Osteoblast (primary cell): ENCODE measurements around the gene GLIPR1L1. TPM values are rescaled to one million over a fixed set of nuclear protein-coding genes. Genes with fewer than 3 reads are reported as not detected.

ENCODE experiments used
- DNase-seq: peaks from one replicate; pipeline ENCODE4 v3.0.0; 2011; ENCODE audit warnings: low spot score, mixed read lengths; ENCODE audit not compliant: insufficient read length; ENCODE audit errors: missing footprints
- H2AFZ ChIP-seq: 2 replicates; pipeline ENCODE4 v1.6.0; 2011; ENCODE audit warnings: mild to moderate bottlenecking, low read length
- H3K27ac ChIP-seq: 2 replicates; pipeline ENCODE4 v1.5.1; 2011; ENCODE audit warnings: mild to moderate bottlenecking, low read depth, low read length, moderate library complexity
- H3K27me3 ChIP-seq: 2 replicates; pipeline ENCODE4 v1.6.0; 2012; ENCODE audit warnings: mild to moderate bottlenecking, control low read depth, inconsistent platforms, low read length, moderate library complexity; ENCODE audit not compliant: insufficient read depth
- H3K36me3 ChIP-seq: 2 replicates; pipeline ENCODE4 v1.5.1; 2011; ENCODE audit warnings: mild to moderate bottlenecking, low read length, control low read depth, moderate library complexity; ENCODE audit not compliant: insufficient read depth
- H3K4me1 ChIP-seq: 2 replicates; pipeline ENCODE4 v1.5.1; 2011; ENCODE audit warnings: mild to moderate bottlenecking, low read length, control low read depth, moderate library complexity; ENCODE audit not compliant: insufficient read depth
- H3K4me2 ChIP-seq: 2 replicates; pipeline ENCODE4 v1.6.0; 2011; ENCODE audit warnings: mild to moderate bottlenecking, low read length; ENCODE audit not compliant: insufficient read depth
- H3K4me3 ChIP-seq: fragments of 200-600 bp; sonication (generic); 3 replicates; pipeline ENCODE4 v1.5.1; 2012; ENCODE audit warnings: mild to moderate bottlenecking, low read length, inconsistent platforms; ENCODE audit not compliant: insufficient read depth
- H3K79me2 ChIP-seq: 2 replicates; pipeline ENCODE4 v1.6.0; 2012; ENCODE audit warnings: mild to moderate bottlenecking, low read length, control low read depth, inconsistent platforms; ENCODE audit not compliant: insufficient read depth
- H3K9me3 ChIP-seq: 2 replicates; pipeline ENCODE4 v1.5.1; 2011; ENCODE audit warnings: low read depth, low read length, control low read depth
- H4K20me1 ChIP-seq: 2 replicates; pipeline ENCODE4 v1.6.0; 2012; ENCODE audit warnings: mild to moderate bottlenecking, low read length, control low read depth; ENCODE audit not compliant: insufficient read depth
- total RNA-seq: library from RNA; depleted of rRNA; stranded (reverse); fragments of >200 nt; gene quantifications from 2 replicates; pipeline ENCODE4 v1.2.3, GENCODE V29; 2012
- TF ChIP-seq, protein P1 (sequence below): IDR thresholded peaks from 2 replicates; pipeline ENCODE4 v1.5.1; 2011; ENCODE audit warnings: mild to moderate bottlenecking, low read depth, low read length, moderate library complexity; ENCODE audit errors: extremely low read depth

The GLIPR1L1 gene
- total RNA-seq, 1 donor: not detected

DNA sequence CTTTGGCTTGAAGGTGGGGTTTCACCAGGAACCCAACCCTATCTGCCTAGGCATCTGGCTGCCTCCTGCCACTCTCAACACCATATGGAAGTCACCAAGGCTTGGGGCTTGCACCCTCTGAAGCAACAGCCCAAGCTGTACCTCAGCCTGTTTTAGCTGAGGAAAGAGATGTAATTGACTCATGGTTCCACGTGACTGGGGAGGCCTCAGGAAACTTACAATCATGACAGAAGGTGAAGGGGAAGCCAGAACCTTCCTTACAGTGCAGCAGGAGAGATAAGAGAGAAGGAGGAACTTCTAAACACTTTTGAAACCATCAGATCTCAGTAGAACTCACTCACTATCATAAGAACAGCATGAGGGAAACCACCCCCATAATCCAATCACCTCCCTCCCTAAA is 26.9 kb downstream of the GLIPR1L1 start:
- H3K4me2 ChIP-seq: no peak overlapping the region
- no peak overlapping the region for H3K27ac ChIP-seq
- no peaks in the 10 kb centered on the region for H3K9me3 ChIP-seq
- TF ChIP-seq, protein P1, sequence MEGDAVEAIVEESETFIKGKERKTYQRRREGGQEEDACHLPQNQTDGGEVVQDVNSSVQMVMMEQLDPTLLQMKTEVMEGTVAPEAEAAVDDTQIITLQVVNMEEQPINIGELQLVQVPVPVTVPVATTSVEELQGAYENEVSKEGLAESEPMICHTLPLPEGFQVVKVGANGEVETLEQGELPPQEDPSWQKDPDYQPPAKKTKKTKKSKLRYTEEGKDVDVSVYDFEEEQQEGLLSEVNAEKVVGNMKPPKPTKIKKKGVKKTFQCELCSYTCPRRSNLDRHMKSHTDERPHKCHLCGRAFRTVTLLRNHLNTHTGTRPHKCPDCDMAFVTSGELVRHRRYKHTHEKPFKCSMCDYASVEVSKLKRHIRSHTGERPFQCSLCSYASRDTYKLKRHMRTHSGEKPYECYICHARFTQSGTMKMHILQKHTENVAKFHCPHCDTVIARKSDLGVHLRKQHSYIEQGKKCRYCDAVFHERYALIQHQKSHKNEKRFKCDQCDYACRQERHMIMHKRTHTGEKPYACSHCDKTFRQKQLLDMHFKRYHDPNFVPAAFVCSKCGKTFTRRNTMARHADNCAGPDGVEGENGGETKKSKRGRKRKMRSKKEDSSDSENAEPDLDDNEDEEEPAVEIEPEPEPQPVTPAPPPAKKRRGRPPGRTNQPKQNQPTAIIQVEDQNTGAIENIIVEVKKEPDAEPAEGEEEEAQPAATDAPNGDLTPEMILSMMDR: no peak
- H3K4me3 ChIP-seq: no peak overlapping the region
- no peaks in the 10 kb centered on the region for H4K20me1 ChIP-seq
- H3K27me3 ChIP-seq: no peaks in the 10 kb centered on the region
- no peaks in the 10 kb centered on the region for H3K36me3 ChIP-seq
- no peak for DNase-seq
- peaks cover 2% of the 10 kb centered on the region for H3K4me1 ChIP-seq
- no peak overlapping the region for H2AFZ ChIP-seq
- H3K79me2 ChIP-seq: no peaks in the 10 kb centered on the region

DNA sequence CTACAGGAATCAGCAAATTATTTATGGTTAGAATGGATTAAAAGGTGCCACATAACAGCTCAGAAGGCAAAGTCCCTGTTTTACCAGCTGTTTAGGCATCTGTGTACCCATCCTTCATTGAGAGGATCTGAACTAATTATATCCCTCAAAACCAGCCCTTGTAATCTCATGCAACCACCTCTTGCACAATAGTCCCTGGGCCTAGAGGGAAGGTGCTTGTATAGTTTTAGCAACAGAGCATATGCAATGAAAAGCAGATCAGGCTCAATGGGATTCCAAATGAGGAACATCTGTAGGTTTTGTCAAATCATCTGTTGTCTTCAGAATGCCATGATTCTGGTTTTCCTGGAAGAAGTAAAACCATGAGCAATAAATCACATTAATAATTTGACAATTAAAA is 30.4 kb downstream of the GLIPR1L1 start:
- no peak overlapping the region for H3K4me3 ChIP-seq
- DNase-seq: no peak
- H3K36me3 ChIP-seq: no peaks in the 10 kb centered on the region
- H3K27ac ChIP-seq: no peak overlapping the region
- H2AFZ ChIP-seq: no peak overlapping the region
- H3K4me1 ChIP-seq: peaks cover 7% of the 10 kb centered on the region
- H3K79me2 ChIP-seq: no peaks in the 10 kb centered on the region
- no peak overlapping the region for H3K4me2 ChIP-seq
- H3K27me3 ChIP-seq: no peaks in the 10 kb centered on the region
- TF ChIP-seq, protein P1: no peak
- no peaks in the 10 kb centered on the region for H3K9me3 ChIP-seq
- H4K20me1 ChIP-seq: no peaks in the 10 kb centered on the region

DNA sequence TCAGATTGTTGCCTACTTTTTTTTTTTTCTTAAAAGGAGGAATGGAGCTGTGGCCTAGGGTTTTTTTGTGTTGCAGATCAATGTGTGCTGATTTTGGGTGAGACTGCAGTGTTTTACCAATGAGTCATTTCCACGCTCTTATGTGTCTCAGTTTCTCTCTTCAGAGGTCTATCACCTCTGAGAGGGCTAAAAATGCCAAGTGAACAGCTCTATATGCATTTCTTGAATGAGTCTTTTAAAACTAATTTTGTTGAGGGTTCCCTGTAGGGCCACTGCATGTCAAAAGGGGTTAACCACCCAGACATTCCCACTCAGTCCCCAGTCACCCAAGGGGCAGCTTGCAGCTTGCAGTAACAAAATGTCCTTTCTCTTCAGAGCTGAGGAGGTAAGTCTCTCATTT is 32.2 kb downstream of the GLIPR1L1 start:
- H3K36me3 ChIP-seq: no peaks in the 10 kb centered on the region
- H3K27ac ChIP-seq: no peak overlapping the region
- H3K27me3 ChIP-seq: no peaks in the 10 kb centered on the region
- peak overlapping the region; percentile 0 for H3K4me2 ChIP-seq
- H3K79me2 ChIP-seq: no peaks in the 10 kb centered on the region
- H3K4me1 ChIP-seq: peaks cover 7% of the 10 kb centered on the region
- DNase-seq: no peak
- no peaks in the 10 kb centered on the region for H4K20me1 ChIP-seq
- H2AFZ ChIP-seq: no peak overlapping the region
- TF ChIP-seq, protein P1: no peak
- no peaks in the 10 kb centered on the region for H3K9me3 ChIP-seq
- H3K4me3 ChIP-seq: no peak overlapping the region

DNA sequence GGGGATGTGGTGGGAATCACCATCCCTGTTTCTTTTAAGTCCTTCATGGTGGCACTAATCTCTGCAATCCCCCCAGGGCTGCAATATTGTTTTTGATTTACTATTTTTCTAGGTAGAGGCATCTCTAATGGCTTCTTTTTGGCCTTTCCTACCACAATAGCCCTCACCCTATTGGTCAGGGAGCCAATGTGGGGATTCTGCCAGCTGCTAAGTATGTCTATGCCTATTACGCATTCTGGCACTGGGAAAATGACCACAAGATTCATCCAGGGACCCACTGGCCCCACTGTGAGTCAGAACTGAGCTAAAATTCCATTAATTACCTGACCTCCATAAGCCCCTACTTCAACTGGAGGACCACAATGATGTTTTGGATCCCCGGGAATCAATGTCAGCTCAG is 40.5 kb downstream of the GLIPR1L1 start:
- Histone ChIP-seq H3K36me3 (no peaks in the 10 kb centered on the region), H3K4me1 (no peaks in the 10 kb centered on the region), H2AFZ (no peak overlapping the region), H4K20me1 (no peaks in the 10 kb centered on the region), H3K9me3 (no peaks in the 10 kb centered on the region), H3K4me3 (no peak overlapping the region), H3K27ac (no peak overlapping the region), H3K4me2 (no peak overlapping the region), H3K27me3 (no peaks in the 10 kb centered on the region), H3K79me2 (no peaks in the 10 kb centered on the region)
- TF ChIP-seq, protein P1: no peak
- no peak for DNase-seq
